Ishikawa (cell line): ENCODE results near the gene CEP295NL.

Experiments used
- CEBPB ChIP-seq: IDR thresholded peaks from 2 replicates; pipeline ENCODE4 v1.6.1; 2012
- EP300 ChIP-seq: IDR thresholded peaks from 2 replicates; pipeline ENCODE4 v1.6.1; 2012; ENCODE audit warnings: borderline replicate concordance
- FOXM1 ChIP-seq: IDR thresholded peaks from 2 replicates; pipeline ENCODE4 v1.6.1; 2012; ENCODE audit warnings: low read depth, borderline replicate concordance
- MAX ChIP-seq: IDR thresholded peaks from 2 replicates; pipeline ENCODE4 v1.6.1; 2012
- RAD21 ChIP-seq: IDR thresholded peaks from 2 replicates; pipeline ENCODE4 v1.6.1; 2012; ENCODE audit warnings: low read depth
- REST ChIP-seq: IDR thresholded peaks from 2 replicates; pipeline ENCODE4 v1.6.1; 2012; ENCODE audit warnings: low read depth, mild to moderate bottlenecking
- TAF1 ChIP-seq: IDR thresholded peaks from 2 replicates; pipeline ENCODE4 v1.6.1; 2012; ENCODE audit warnings: low read depth, mild to moderate bottlenecking
- TCF12 ChIP-seq: IDR thresholded peaks from 2 replicates; pipeline ENCODE4 v1.6.1; 2012; ENCODE audit warnings: low read depth

- TF ChIP-seq EP300 (no peak), RAD21 (no peak), MAX (no peak), CEBPB (no peak), TAF1 (no peak), FOXM1 (no peak), REST (no peak), TCF12 (no peak)
Observed at GRCh38 chr17:78889531-78889930, 13.5 kb downstream of the CEP295NL start.
